ENCODE measurements around the gene ITFG1. TPM values are rescaled to one million over a fixed set of nuclear protein-coding genes. Genes with fewer than 3 reads are reported as not detected.

Gene ITFG1
- total RNA-seq, result 40.4 and 69.3 TPM in 2 replicates

GRCh38 chr16:47460711-47461597 is at the start of gene ITFG1, which contains the start of gene PHKB:
Gene ITFG1, minus strand, starts transcription at chr16:47461063. Its CDS starts 18 bp downstream, at chr16:47461045.
Gene PHKB, plus strand, starts transcription at chr16:47461331. Its CDS starts 20 bp downstream, at chr16:47461351.

GRCh38 chr16:47143677-47144558 is 316.9 kb downstream of the ITFG1 start, which contains the start of gene NETO2:
Gene NETO2, minus strand, starts transcription at chr16:47143945. Its CDS starts 333 bp downstream, at chr16:47143612.

Other genes starting within 250 kb of the ITFG1 start
- 26.0 and 27.1 TPM in 2 replicates for gene PHKB, start 268 bp upstream of the ITFG1 start, total RNA-seq

Measured in cardiac atrium fibroblast (primary cell).